ENCODE data around the gene SERP2.

Gene SERP2

GRCh38 chr13:44389876-44390275, 16.3 kb downstream of the SERP2 start:
- Histone ChIP-seq H3K4me3 (ENCODE audit: low read depth in 1 of 2, low read length in 2 of 2) (no peak overlapping the region), H3K4me1 (ENCODE audit: control insufficient read depth in 1 of 2, insufficient read depth in 2 of 2, low read length in 2 of 2) (no peaks in the 10 kb centered on the region), H3K27ac (ENCODE audit: low read length) (no peak overlapping the region), H3K9me3 (ENCODE audit: control insufficient read depth in 1 of 2, low read length in 2 of 2) (no peaks in the 10 kb centered on the region), H3K36me3 (ENCODE audit: control insufficient read depth in 1 of 2, insufficient read depth in 2 of 2, low read length in 2 of 2) (no peaks in the 10 kb centered on the region), H3K27me3 (ENCODE audit: low read depth, low read length) (no peaks in the 10 kb centered on the region)

- Histone ChIP-seq H3K9me3 (ENCODE audit: control insufficient read depth in 1 of 2, low read length in 2 of 2) (no peaks in the 10 kb centered on the region), H3K27me3 (ENCODE audit: low read depth, low read length) (no peaks in the 10 kb centered on the region), H3K4me3 (ENCODE audit: low read depth in 1 of 2, low read length in 2 of 2) (no peak overlapping the region), H3K36me3 (ENCODE audit: control insufficient read depth in 1 of 2, insufficient read depth in 2 of 2, low read length in 2 of 2) (no peaks in the 10 kb centered on the region), H3K4me1 (ENCODE audit: control insufficient read depth in 1 of 2, insufficient read depth in 2 of 2, low read length in 2 of 2) (no peaks in the 10 kb centered on the region), H3K27ac (ENCODE audit: low read length) (no peak overlapping the region)
These were observed 19.8 kb downstream of the SERP2 start for GRCh38 chr13:44393391-44393790.

- Histone ChIP-seq H3K27me3 (ENCODE audit: low read depth, low read length) (no peaks in the 10 kb centered on the region), H3K36me3 (ENCODE audit: control insufficient read depth in 1 of 2, insufficient read depth in 2 of 2, low read length in 2 of 2) (no peaks in the 10 kb centered on the region), H3K27ac (ENCODE audit: low read length) (no peak overlapping the region), H3K9me3 (ENCODE audit: control insufficient read depth in 1 of 2, low read length in 2 of 2) (no peaks in the 10 kb centered on the region), H3K4me3 (ENCODE audit: low read depth in 1 of 2, low read length in 2 of 2) (no peak overlapping the region), H3K4me1 (ENCODE audit: control insufficient read depth in 1 of 2, insufficient read depth in 2 of 2, low read length in 2 of 2) (no peaks in the 10 kb centered on the region)
These were observed 21.0 kb downstream of the SERP2 start for GRCh38 chr13:44394658-44395057.

GRCh38 chr13:44395976-44396694, 22.5 kb downstream of the SERP2 start:
- Histone ChIP-seq H3K36me3 (ENCODE audit: control insufficient read depth in 1 of 2, insufficient read depth in 2 of 2, low read length in 2 of 2) (no peaks in the 10 kb centered on the region), H3K4me3 (ENCODE audit: low read depth in 1 of 2, low read length in 2 of 2) (no peak overlapping the region), H3K4me1 (ENCODE audit: control insufficient read depth in 1 of 2, insufficient read depth in 2 of 2, low read length in 2 of 2) (no peaks in the 10 kb centered on the region), H3K27me3 (ENCODE audit: low read depth, low read length) (no peaks in the 10 kb centered on the region), H3K27ac (ENCODE audit: low read length) (no peak overlapping the region), H3K9me3 (ENCODE audit: control insufficient read depth in 1 of 2, low read length in 2 of 2) (no peaks in the 10 kb centered on the region)

- Histone ChIP-seq H3K27ac (ENCODE audit: low read length) (peak overlapping the region; percentile 54), H3K4me1 (ENCODE audit: control insufficient read depth in 1 of 2, insufficient read depth in 2 of 2, low read length in 2 of 2) (no peaks in the 10 kb centered on the region), H3K9me3 (ENCODE audit: control insufficient read depth in 1 of 2, low read length in 2 of 2) (no peaks in the 10 kb centered on the region), H3K27me3 (ENCODE audit: low read depth, low read length) (no peaks in the 10 kb centered on the region), H3K36me3 (ENCODE audit: control insufficient read depth in 1 of 2, insufficient read depth in 2 of 2, low read length in 2 of 2) (no peaks in the 10 kb centered on the region), H3K4me3 (ENCODE audit: low read depth in 1 of 2, low read length in 2 of 2) (peak overlapping the region in 1 of 2 donors; percentile 7)
These were observed 23.3 kb downstream of the SERP2 start for GRCh38 chr13:44396701-44397580.

- H3K36me3 ChIP-seq (ENCODE audit: control insufficient read depth in 1 of 2, insufficient read depth in 2 of 2, low read length in 2 of 2) = no peaks in the 10 kb centered on the region
- no peak overlapping the region for H3K4me3 ChIP-seq (ENCODE audit: low read depth in 1 of 2, low read length in 2 of 2)
- no peaks in the 10 kb centered on the region for H3K9me3 ChIP-seq (ENCODE audit: control insufficient read depth in 1 of 2, low read length in 2 of 2)
- H3K4me1 ChIP-seq (ENCODE audit: control insufficient read depth in 1 of 2, insufficient read depth in 2 of 2, low read length in 2 of 2) = no peaks in the 10 kb centered on the region
- H3K27me3 ChIP-seq (ENCODE audit: low read depth, low read length) = no peaks in the 10 kb centered on the region
- H3K27ac ChIP-seq (ENCODE audit: low read length) = peak overlapping the region; percentile 54
These were observed 24.2 kb downstream of the SERP2 start for GRCh38 chr13:44397766-44398223.

GRCh38 chr13:44398606-44399005, 25.0 kb downstream of the SERP2 start:
- Histone ChIP-seq H3K36me3 (ENCODE audit: control insufficient read depth in 1 of 2, insufficient read depth in 2 of 2, low read length in 2 of 2) (no peaks in the 10 kb centered on the region), H3K27me3 (ENCODE audit: low read depth, low read length) (no peaks in the 10 kb centered on the region), H3K4me3 (ENCODE audit: low read depth in 1 of 2, low read length in 2 of 2) (no peak overlapping the region), H3K9me3 (ENCODE audit: control insufficient read depth in 1 of 2, low read length in 2 of 2) (no peaks in the 10 kb centered on the region), H3K4me1 (ENCODE audit: control insufficient read depth in 1 of 2, insufficient read depth in 2 of 2, low read length in 2 of 2) (no peaks in the 10 kb centered on the region), H3K27ac (ENCODE audit: low read length) (no peak overlapping the region)

GRCh38 chr13:44399074-44399473, 25.4 kb downstream of the SERP2 start:
- Histone ChIP-seq H3K27ac (ENCODE audit: low read length) (no peak overlapping the region), H3K4me1 (ENCODE audit: control insufficient read depth in 1 of 2, insufficient read depth in 2 of 2, low read length in 2 of 2) (no peaks in the 10 kb centered on the region), H3K27me3 (ENCODE audit: low read depth, low read length) (no peaks in the 10 kb centered on the region), H3K9me3 (ENCODE audit: control insufficient read depth in 1 of 2, low read length in 2 of 2) (no peaks in the 10 kb centered on the region), H3K36me3 (ENCODE audit: control insufficient read depth in 1 of 2, insufficient read depth in 2 of 2, low read length in 2 of 2) (no peaks in the 10 kb centered on the region), H3K4me3 (ENCODE audit: low read depth in 1 of 2, low read length in 2 of 2) (no peak overlapping the region)

GRCh38 chr13:44400736-44401135, 27.1 kb downstream of the SERP2 start:
- Histone ChIP-seq H3K27ac (ENCODE audit: low read length) (no peak overlapping the region), H3K27me3 (ENCODE audit: low read depth, low read length) (no peaks in the 10 kb centered on the region), H3K4me3 (ENCODE audit: low read depth in 1 of 2, low read length in 2 of 2) (no peak overlapping the region), H3K4me1 (ENCODE audit: control insufficient read depth in 1 of 2, insufficient read depth in 2 of 2, low read length in 2 of 2) (no peaks in the 10 kb centered on the region), H3K36me3 (ENCODE audit: control insufficient read depth in 1 of 2, insufficient read depth in 2 of 2, low read length in 2 of 2) (no peaks in the 10 kb centered on the region), H3K9me3 (ENCODE audit: control insufficient read depth in 1 of 2, low read length in 2 of 2) (no peaks in the 10 kb centered on the region)

- no peaks in the 10 kb centered on the region for H3K36me3 ChIP-seq (ENCODE audit: control insufficient read depth in 1 of 2, insufficient read depth in 2 of 2, low read length in 2 of 2)
These were observed 28.0 kb downstream of the SERP2 start for GRCh38 chr13:44401577-44401976.

GRCh38 chr13:44402899-44403445, 29.3 kb downstream of the SERP2 start:
- Histone ChIP-seq H3K27me3 (ENCODE audit: low read depth, low read length) (no peaks in the 10 kb centered on the region), H3K27ac (ENCODE audit: low read length) (no peak overlapping the region), H3K4me3 (ENCODE audit: low read depth in 1 of 2, low read length in 2 of 2) (no peak overlapping the region), H3K36me3 (ENCODE audit: control insufficient read depth in 1 of 2, insufficient read depth in 2 of 2, low read length in 2 of 2) (no peaks in the 10 kb centered on the region), H3K4me1 (ENCODE audit: control insufficient read depth in 1 of 2, insufficient read depth in 2 of 2, low read length in 2 of 2) (no peaks in the 10 kb centered on the region), H3K9me3 (ENCODE audit: control insufficient read depth in 1 of 2, low read length in 2 of 2) (no peaks in the 10 kb centered on the region)

More at GRCh38 chr13:44401577-44401976, 28.0 kb downstream of the SERP2 start:
- Histone ChIP-seq H3K4me1 (ENCODE audit: control insufficient read depth in 1 of 2, insufficient read depth in 2 of 2, low read length in 2 of 2) (no peaks in the 10 kb centered on the region), H3K27me3 (ENCODE audit: low read depth, low read length) (no peaks in the 10 kb centered on the region), H3K9me3 (ENCODE audit: control insufficient read depth in 1 of 2, low read length in 2 of 2) (no peaks in the 10 kb centered on the region), H3K27ac (ENCODE audit: low read length) (no peak overlapping the region), H3K4me3 (ENCODE audit: low read depth in 1 of 2, low read length in 2 of 2) (no peak overlapping the region)
